ENCODE data around the gene RNF166. TPM values are rescaled to one million over a fixed set of nuclear protein-coding genes. Genes with fewer than 3 reads are reported as not detected.

RNF166 gene
- total and polyA plus RNA-seq, 2 donors (not counting 3 experiments of a cell fraction or from before 2014, with no cell fraction given), result 27.6 to 38.8 TPM

DNA sequence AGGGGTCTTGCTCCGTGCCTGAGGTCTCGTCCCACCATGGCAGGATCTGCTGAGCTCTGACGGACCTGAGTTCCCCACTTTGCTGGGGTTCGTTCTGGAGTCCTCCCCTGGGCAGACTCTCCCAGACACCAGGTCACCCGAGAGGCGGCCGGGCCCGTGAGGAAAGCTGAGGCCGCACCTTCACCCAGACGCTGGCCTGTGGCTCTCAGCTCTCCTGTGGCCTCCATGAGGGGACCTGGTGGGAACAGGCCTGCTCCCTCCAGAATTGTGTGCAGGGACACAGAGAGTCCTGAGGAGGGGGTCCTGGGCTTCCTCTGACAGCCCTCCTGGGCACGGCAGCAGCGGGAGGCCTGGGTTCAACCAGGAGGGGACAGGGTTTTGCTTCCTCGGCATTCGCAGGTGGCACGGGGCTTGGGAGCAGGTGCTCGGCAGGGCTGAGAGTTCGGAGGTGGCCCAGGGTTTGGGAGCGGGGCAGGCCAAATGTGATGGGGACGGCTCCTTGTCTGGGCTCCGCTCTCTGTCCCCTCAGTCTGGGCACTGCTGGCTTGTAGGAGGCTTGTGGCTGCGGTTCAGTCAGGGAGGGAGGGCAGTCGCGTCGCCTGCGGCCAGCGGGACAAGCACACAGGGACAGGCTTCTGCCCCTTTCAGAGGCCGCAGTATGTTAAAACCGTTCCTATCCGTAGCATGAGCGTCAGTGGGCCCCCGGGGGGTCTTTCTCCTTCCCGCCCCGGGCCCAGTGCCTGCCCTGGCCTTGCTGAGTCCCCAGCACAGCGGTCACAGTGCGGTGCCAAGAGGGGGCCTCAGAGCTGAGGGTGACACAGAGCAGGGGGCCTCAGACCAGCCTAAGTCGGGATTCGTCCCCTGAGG, 11.8 kb downstream of the RNF166 start:
- H3K4me1 ChIP-seq (ENCODE audit: control insufficient read depth, extremely low read depth, insufficient read depth, low read length), result no peaks in the 10 kb centered on the region
- DNase-seq (ENCODE audit: low read depth, low spot score) (no peak), FAIRE-seq (no peak)
- CTCF ChIA-PET, result no interaction called here
- H4K20me1 ChIP-seq (replicated peaks; ENCODE audit: control insufficient read depth, extremely low read depth, insufficient read depth, low read length), result no peaks in the 10 kb centered on the region
- H3K9me1 ChIP-seq (replicated peaks; ENCODE audit: control insufficient read depth, extremely low read depth, insufficient read depth, low read length), result no peaks in the 10 kb centered on the region
- no peak overlapping the region for H3K4me3 ChIP-seq (replicated peaks in 1 of 3; ENCODE audit: insufficient read depth in 1 of 3, low read depth in 1 of 3, low read length in 3 of 3)
- intact Hi-C loops (cut with micrococcal nuclease), result no loop called here
- no peak overlapping the region for H3K9ac ChIP-seq (replicated peaks; ENCODE audit: extremely low read depth, insufficient read depth, low read length)
- POLR2A ChIA-PET, result no interaction called here
- peaks cover 4 to 16% of the 10 kb centered on the region in 2 experiments for H3K36me3 ChIP-seq (ENCODE audit: control insufficient read depth in 2 of 2, extremely low read depth in 1 of 2, insufficient read depth in 2 of 2, low read length in 2 of 2)
- no peak overlapping the region for H3K27ac ChIP-seq (ENCODE audit: insufficient read depth, low read depth, low read length)
- H2AFZ ChIP-seq (ENCODE audit: low read depth, low read length), result no peak overlapping the region
- dilution Hi-C loops (cut with MboI; ENCODE audit: extremely low pct_ligation_motif_present, low sequenced_read_pairs), result no loop called here
- H3K27me3 ChIP-seq (ENCODE audit: control insufficient read depth in 2 of 2, insufficient read depth in 2 of 2, low read length in 2 of 2), result no peaks in the 10 kb centered on the region
- no peak overlapping the region for H3K4me2 ChIP-seq (ENCODE audit: insufficient read depth, low read length)
- no TSS peak for BruUV-seq (replicated peaks)
- H3K79me2 ChIP-seq (ENCODE audit: control insufficient read depth, insufficient read depth, low read length), result no peaks in the 10 kb centered on the region
- no peak for TF ChIP-seq FOS (IDR thresholded peaks at IDR 0.05; ENCODE audit: borderline replicate concordance, insufficient read depth, low read length)
- no peak for TF ChIP-seq JUN (IDR thresholded peaks at IDR 0.05; ENCODE audit: borderline replicate concordance, insufficient read depth, insufficient read length, low read depth)
- H3K9me3 ChIP-seq (replicated peaks; ENCODE audit: control insufficient read depth, insufficient read depth, low read length), result no peaks in the 10 kb centered on the region

DNA sequence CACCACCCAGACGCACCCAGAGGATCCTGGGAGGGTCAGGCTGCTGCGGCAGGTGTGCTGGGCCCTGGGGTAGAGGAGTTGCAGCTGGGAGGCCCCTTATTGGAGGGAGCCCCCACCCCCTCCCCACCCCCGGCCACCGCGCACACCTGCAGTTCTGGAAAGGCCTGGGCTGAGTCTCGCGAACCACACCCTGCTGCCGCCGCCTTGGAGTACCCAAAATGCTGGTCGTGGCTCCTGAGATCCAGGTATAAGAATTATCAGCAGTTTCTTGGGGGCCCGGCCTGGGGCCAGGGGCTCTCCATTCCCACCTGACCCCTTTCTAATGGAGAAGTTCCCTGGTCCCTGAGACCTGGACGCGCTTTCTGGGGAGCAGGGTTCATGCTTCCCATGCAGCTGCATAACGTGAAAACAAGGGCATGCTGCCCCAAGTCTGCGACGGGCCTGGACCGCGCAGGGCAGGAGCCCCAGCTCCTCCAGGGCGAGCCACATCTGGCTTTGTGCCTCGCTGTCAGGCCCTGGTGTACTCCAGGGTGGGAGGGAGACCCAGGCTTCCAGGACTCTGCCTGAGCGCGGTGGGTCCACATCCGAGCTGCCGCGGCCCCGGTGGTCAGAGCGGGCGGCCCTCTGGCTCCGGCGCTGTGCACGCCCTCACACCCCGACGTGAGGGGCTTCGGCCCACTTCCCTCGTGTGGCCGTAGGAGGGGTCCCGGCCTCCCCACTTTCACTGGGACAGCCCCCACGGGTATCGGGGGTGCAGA, 12.6 kb downstream of the RNF166 start:
- dilution Hi-C loops (cut with MboI; ENCODE audit: extremely low pct_ligation_motif_present, low sequenced_read_pairs), result no loop called here
- no peak for FAIRE-seq
- no TSS peak for BruUV-seq (replicated peaks)
- TF ChIP-seq GATA2 (IDR thresholded peaks at IDR 0.05; ENCODE audit: insufficient read depth, insufficient read length, low read depth, low read length), result no peak
- TF ChIP-seq, protein P1, sequence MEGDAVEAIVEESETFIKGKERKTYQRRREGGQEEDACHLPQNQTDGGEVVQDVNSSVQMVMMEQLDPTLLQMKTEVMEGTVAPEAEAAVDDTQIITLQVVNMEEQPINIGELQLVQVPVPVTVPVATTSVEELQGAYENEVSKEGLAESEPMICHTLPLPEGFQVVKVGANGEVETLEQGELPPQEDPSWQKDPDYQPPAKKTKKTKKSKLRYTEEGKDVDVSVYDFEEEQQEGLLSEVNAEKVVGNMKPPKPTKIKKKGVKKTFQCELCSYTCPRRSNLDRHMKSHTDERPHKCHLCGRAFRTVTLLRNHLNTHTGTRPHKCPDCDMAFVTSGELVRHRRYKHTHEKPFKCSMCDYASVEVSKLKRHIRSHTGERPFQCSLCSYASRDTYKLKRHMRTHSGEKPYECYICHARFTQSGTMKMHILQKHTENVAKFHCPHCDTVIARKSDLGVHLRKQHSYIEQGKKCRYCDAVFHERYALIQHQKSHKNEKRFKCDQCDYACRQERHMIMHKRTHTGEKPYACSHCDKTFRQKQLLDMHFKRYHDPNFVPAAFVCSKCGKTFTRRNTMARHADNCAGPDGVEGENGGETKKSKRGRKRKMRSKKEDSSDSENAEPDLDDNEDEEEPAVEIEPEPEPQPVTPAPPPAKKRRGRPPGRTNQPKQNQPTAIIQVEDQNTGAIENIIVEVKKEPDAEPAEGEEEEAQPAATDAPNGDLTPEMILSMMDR (IDR thresholded peaks at IDR 0.05; ENCODE audit: extremely low read depth in 1 of 2, insufficient read depth in 1 of 2, low read depth in 1 of 2, low read length in 2 of 2), result no peak
- TF ChIP-seq, protein P2, sequence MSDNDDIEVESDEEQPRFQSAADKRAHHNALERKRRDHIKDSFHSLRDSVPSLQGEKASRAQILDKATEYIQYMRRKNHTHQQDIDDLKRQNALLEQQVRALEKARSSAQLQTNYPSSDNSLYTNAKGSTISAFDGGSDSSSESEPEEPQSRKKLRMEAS (IDR thresholded peaks at IDR 0.05; ENCODE audit: insufficient read depth, insufficient read length), result no peak
- no peak for TF ChIP-seq EZH2 (IDR thresholded peaks at IDR 0.05; ENCODE audit: borderline replicate concordance, low read depth, low read length, severe bottlenecking)
- no peak for TF ChIP-seq POLR2A (IDR thresholded peaks at IDR 0.05; ENCODE audit: low read depth, low read length)
- TF ChIP-seq JUN (IDR thresholded peaks at IDR 0.05; ENCODE audit: borderline replicate concordance, insufficient read depth, insufficient read length, low read depth), result no peak
- TF ChIP-seq POLR2AphosphoS5 (IDR thresholded peaks at IDR 0.05; ENCODE audit: insufficient read depth, low read depth, low read length), result no peak
- no peak for TF ChIP-seq FOS (IDR thresholded peaks at IDR 0.05; ENCODE audit: borderline replicate concordance, insufficient read depth, low read length)
- no peaks in the 10 kb centered on the region for H3K4me1 ChIP-seq (ENCODE audit: control insufficient read depth, extremely low read depth, insufficient read depth, low read length)
- ChIA-PET POLR2A (no interaction called here), CTCF (no interaction called here)
- no peaks in the 10 kb centered on the region for H3K9me1 ChIP-seq (replicated peaks; ENCODE audit: control insufficient read depth, extremely low read depth, insufficient read depth, low read length)
- intact Hi-C loops (cut with micrococcal nuclease), result no loop called here
- H3K79me2 ChIP-seq (ENCODE audit: control insufficient read depth, insufficient read depth, low read length), result no peaks in the 10 kb centered on the region
- no peaks in the 10 kb centered on the region for H3K9me3 ChIP-seq (replicated peaks; ENCODE audit: control insufficient read depth, insufficient read depth, low read length)
- DNase-seq (ENCODE audit: low read depth, low spot score), result no peak
- no peak overlapping the region for H3K4me2 ChIP-seq (ENCODE audit: insufficient read depth, low read length)
- no peaks in the 10 kb centered on the region for H3K27me3 ChIP-seq (ENCODE audit: control insufficient read depth in 2 of 2, insufficient read depth in 2 of 2, low read length in 2 of 2)
- H4K20me1 ChIP-seq (replicated peaks; ENCODE audit: control insufficient read depth, extremely low read depth, insufficient read depth, low read length), result no peaks in the 10 kb centered on the region
- H3K36me3 ChIP-seq (ENCODE audit: control insufficient read depth in 2 of 2, extremely low read depth in 1 of 2, insufficient read depth in 2 of 2, low read length in 2 of 2), result peaks cover 4 to 11% of the 10 kb centered on the region in 2 experiments
- H2AFZ ChIP-seq (ENCODE audit: low read depth, low read length), result no peak overlapping the region
- H3K9ac ChIP-seq (replicated peaks; ENCODE audit: extremely low read depth, insufficient read depth, low read length), result no peak overlapping the region
- H3K4me3 ChIP-seq (replicated peaks in 1 of 3; ENCODE audit: insufficient read depth in 1 of 3, low read depth in 1 of 3, low read length in 3 of 3), result no peak overlapping the region
- H3K27ac ChIP-seq (ENCODE audit: insufficient read depth, low read depth, low read length), result no peak overlapping the region

Data from endothelial cell of umbilical vein (primary cell).